ENCODE results near the gene MORN1. TPM values are rescaled to one million over a fixed set of nuclear protein-coding genes. Genes with fewer than 3 reads are reported as not detected.

The MORN1 gene
- total RNA-seq, 1 donor from 2014 or later, result 11.8 TPM

GRCh38 chr1:2351723-2352122, 39.6 kb downstream of the MORN1 start:
- no peak for DNase-seq (ENCODE audit: extremely low spot score in 2 of 2)
- TF ChIP-seq CTCF (IDR thresholded peaks at IDR 0.05), result no peak
- no peak for TF ChIP-seq POLR2AphosphoS5 (IDR thresholded peaks at IDR 0.05; ENCODE audit: insufficient read depth in 1 of 2, low read depth in 1 of 2)
- TF ChIP-seq POLR2A (IDR thresholded peaks at IDR 0.05), result no peak
- Histone ChIP-seq H3K27me3 (no peaks in the 10 kb centered on the region), H3K36me3 (no peaks in the 10 kb centered on the region), H3K27ac (no peak overlapping the region), H3K4me3 (no peak overlapping the region), H3K4me1 (no peaks in the 10 kb centered on the region), H3K9me3 (no peaks in the 10 kb centered on the region)
- intact Hi-C loops (cut with DNase I), result no loop called here

DNA sequence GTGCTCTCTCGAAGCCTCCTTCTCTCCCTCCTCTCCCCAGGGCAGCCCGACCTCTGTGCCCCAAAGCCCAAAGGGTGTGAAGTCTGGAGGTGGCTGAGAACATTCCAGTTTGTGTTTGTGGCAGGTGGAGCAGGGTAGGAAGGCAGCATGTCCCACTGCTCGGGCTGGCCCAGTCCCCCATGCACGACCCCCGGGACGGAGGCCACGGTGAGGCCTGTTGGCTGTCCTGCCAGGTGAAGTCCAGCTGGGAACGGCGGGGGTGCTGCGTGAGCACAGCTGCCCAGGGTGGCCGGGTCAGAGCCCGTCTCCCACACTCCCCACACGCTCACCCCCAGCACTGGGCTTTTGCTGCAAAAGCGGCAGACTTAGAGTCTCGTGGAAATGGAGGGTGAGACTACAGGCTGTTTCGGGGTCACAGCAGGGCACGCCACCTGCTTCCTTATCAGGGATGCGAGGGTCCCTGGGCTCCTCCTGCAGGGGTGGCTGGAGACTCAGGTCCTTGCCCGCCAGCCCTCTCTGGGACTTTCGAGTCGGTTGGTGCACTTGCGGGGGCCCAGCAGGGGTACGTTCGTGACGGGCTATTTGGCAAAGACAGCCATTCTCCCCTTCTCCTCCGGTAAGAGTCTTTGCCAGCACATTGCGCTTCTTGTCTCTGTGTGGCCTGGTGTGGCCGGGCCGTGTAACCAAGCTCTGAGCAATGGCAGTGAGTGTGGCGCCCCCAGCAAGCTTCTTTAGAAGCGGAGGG, 40.3 kb downstream of the MORN1 start:
- H3K4me1 ChIP-seq, result no peaks in the 10 kb centered on the region
- no peaks in the 10 kb centered on the region for H3K36me3 ChIP-seq
- TF ChIP-seq POLR2AphosphoS5 (IDR thresholded peaks at IDR 0.05; ENCODE audit: insufficient read depth in 1 of 2, low read depth in 1 of 2), result no peak
- TF ChIP-seq POLR2A (IDR thresholded peaks at IDR 0.05), result no peak
- TF ChIP-seq CTCF (IDR thresholded peaks at IDR 0.05), result no peak
- no peaks in the 10 kb centered on the region for H3K27me3 ChIP-seq
- H3K27ac ChIP-seq, result no peak overlapping the region
- no peak for DNase-seq (ENCODE audit: extremely low spot score in 2 of 2)
- intact Hi-C loops (cut with DNase I), result no loop called here
- H3K4me3 ChIP-seq, result no peak overlapping the region
- no peaks in the 10 kb centered on the region for H3K9me3 ChIP-seq

- TF ChIP-seq POLR2A (IDR thresholded peaks at IDR 0.05), result no peak
- no peak for TF ChIP-seq CTCF (IDR thresholded peaks at IDR 0.05)
- no peak for TF ChIP-seq POLR2AphosphoS5 (IDR thresholded peaks at IDR 0.05; ENCODE audit: insufficient read depth in 1 of 2, low read depth in 1 of 2)
- Histone ChIP-seq H3K4me3 (no peak overlapping the region), H3K9me3 (no peaks in the 10 kb centered on the region), H3K27me3 (no peaks in the 10 kb centered on the region), H3K36me3 (no peaks in the 10 kb centered on the region), H3K27ac (no peak overlapping the region), H3K4me1 (no peaks in the 10 kb centered on the region)
- no peak for DNase-seq (ENCODE audit: extremely low spot score in 2 of 2)
- intact Hi-C loops (cut with DNase I), result no loop called here
These were observed 40.9 kb downstream of the MORN1 start for GRCh38 chr1:2350501-2350900.

- H3K27ac ChIP-seq, result no peak overlapping the region
- H3K27me3 ChIP-seq, result no peaks in the 10 kb centered on the region
- no peak for TF ChIP-seq POLR2A (IDR thresholded peaks at IDR 0.05)
- no peak for TF ChIP-seq CTCF (IDR thresholded peaks at IDR 0.05)
- no peak for DNase-seq (ENCODE audit: extremely low spot score in 2 of 2)
- H3K36me3 ChIP-seq, result no peaks in the 10 kb centered on the region
- H3K4me3 ChIP-seq, result no peak overlapping the region
- intact Hi-C loops (cut with DNase I), result no loop called here
- H3K9me3 ChIP-seq, result no peaks in the 10 kb centered on the region
- no peaks in the 10 kb centered on the region for H3K4me1 ChIP-seq
These were observed 41.5 kb downstream of the MORN1 start for GRCh38 chr1:2349806-2350205.
